ENCODE measurements around the gene MEP1B. TPM values are rescaled to one million over a fixed set of nuclear protein-coding genes. Genes with fewer than 3 reads are reported as not detected.

The MEP1B gene
- total RNA-seq, 4 donors from 2014 or later: 2.0 to 32.4 (median 19.9) TPM

- intact Hi-C loops (cut with DNase I; ENCODE audit: low total_unique reads): no loop called here
These were observed 12.3 kb upstream of the MEP1B start for GRCh38 chr18:32177530-32177929.

GRCh38 chr18:32183503-32183902 is 6.3 kb upstream of the MEP1B start:
- no peak overlapping the region for H3K27ac ChIP-seq
- intact Hi-C loops (cut with DNase I; ENCODE audit: low total_unique reads) (no loop called here), in situ Hi-C loops (cut with MboI; ENCODE audit: low pct_ligation_motif_present in 1 of 4, low pct_unique_long_range_greater_than_20kb in 1 of 4, low sequenced_read_pairs in 3 of 4) (loop anchor here in 1 of 4 donors (10.0 kb wide), 1 partner anchor 61 kb away; no protein-coding TSS in a partner anchor)
- peaks cover 0 to 12% (median 0%) of the 10 kb centered on the region in 4 donors for H3K4me1 ChIP-seq
- H3K27me3 ChIP-seq: no peaks in the 10 kb centered on the region
- H3K4me3 ChIP-seq: no peak overlapping the region
- no peaks in the 10 kb centered on the region for H3K36me3 ChIP-seq
- DNase-seq: no peak
- H3K9me3 ChIP-seq: no peaks in the 10 kb centered on the region
- TF ChIP-seq EP300 (IDR thresholded peaks at IDR 0.05; ENCODE audit: low read depth) (no peak), POLR2AphosphoS5 (IDR thresholded peaks at IDR 0.05) (no peak), POLR2A (IDR thresholded peaks at IDR 0.05) (no peak), CTCF (IDR thresholded peaks at IDR 0.05) (no peak)

More at GRCh38 chr18:32177530-32177929, 12.3 kb upstream of the MEP1B start:
- peaks cover 0 to 8% (median 0%) of the 10 kb centered on the region in 4 donors for H3K4me1 ChIP-seq
- TF ChIP-seq POLR2AphosphoS5 (IDR thresholded peaks at IDR 0.05) (no peak), EP300 (IDR thresholded peaks at IDR 0.05; ENCODE audit: low read depth) (no peak), CTCF (IDR thresholded peaks at IDR 0.05) (no peak), POLR2A (IDR thresholded peaks at IDR 0.05) (no peak)
- H3K36me3 ChIP-seq: no peaks in the 10 kb centered on the region
- DNase-seq: no peak
- H3K27ac ChIP-seq: no peak overlapping the region
- H3K4me3 ChIP-seq: no peak overlapping the region
- no peaks in the 10 kb centered on the region for H3K27me3 ChIP-seq
- H3K9me3 ChIP-seq: no peaks in the 10 kb centered on the region
- in situ Hi-C loops (cut with MboI; ENCODE audit: low pct_ligation_motif_present in 1 of 4, low pct_unique_long_range_greater_than_20kb in 1 of 4, low sequenced_read_pairs in 3 of 4): no loop called here
- WGBS, 2 donors (ENCODE audit: low coverage in 1 of 2): 82 to 83% methylated on average over 1 to 3 of the region's 3 CpGs

GRCh38 chr18:32190209-32190608 is 370 bp downstream of the MEP1B start:
- TF ChIP-seq POLR2A (IDR thresholded peaks at IDR 0.05) (no peak), EP300 (IDR thresholded peaks at IDR 0.05; ENCODE audit: low read depth) (no peak), POLR2AphosphoS5 (IDR thresholded peaks at IDR 0.05) (no peak), CTCF (IDR thresholded peaks at IDR 0.05) (no peak)
- peak overlapping the region in 1 of 4 donors; percentile 25 for H3K27ac ChIP-seq
- WGBS, 2 donors (ENCODE audit: low coverage in 1 of 2): 38 to 46% methylated on average over 2 of the region's 2 CpGs
- no peak for DNase-seq
- H3K36me3 ChIP-seq: no peaks in the 10 kb centered on the region
- H3K27me3 ChIP-seq: no peaks in the 10 kb centered on the region
- H3K4me3 ChIP-seq: no peak overlapping the region
- intact Hi-C loops (cut with DNase I; ENCODE audit: low total_unique reads): no loop called here
- peaks cover 0 to 6% (median 0%) of the 10 kb centered on the region in 4 donors for H3K4me1 ChIP-seq
- in situ Hi-C loops (cut with MboI; ENCODE audit: low pct_ligation_motif_present in 1 of 4, low pct_unique_long_range_greater_than_20kb in 1 of 4, low sequenced_read_pairs in 3 of 4): no loop called here
- H3K9me3 ChIP-seq: no peaks in the 10 kb centered on the region

- no peaks in the 10 kb centered on the region for H3K27me3 ChIP-seq
- peaks cover 0 to 5% (median 2%) of the 10 kb centered on the region in 4 donors for H3K4me1 ChIP-seq
- in situ Hi-C loops (cut with MboI; ENCODE audit: low pct_ligation_motif_present in 1 of 4, low pct_unique_long_range_greater_than_20kb in 1 of 4, low sequenced_read_pairs in 3 of 4): no loop called here
- no peak for DNase-seq
- no peak overlapping the region for H3K4me3 ChIP-seq
- intact Hi-C loops (cut with DNase I; ENCODE audit: low total_unique reads): no loop called here
- H3K9me3 ChIP-seq: no peaks in the 10 kb centered on the region
- H3K27ac ChIP-seq: no peak overlapping the region
- 95% methylated on average over 31 of the region's 32 CpGs; no CpG with 5 or more reads in 1 of the 2 donors for WGBS, 2 donors (ENCODE audit: low coverage in 1 of 2)
- H3K36me3 ChIP-seq: no peaks in the 10 kb centered on the region
- no peak for TF ChIP-seq EP300 (IDR thresholded peaks at IDR 0.05; ENCODE audit: low read depth)
These were observed 6.3 kb downstream of the MEP1B start for GRCh38 chr18:32195881-32196815.
